Stimulated activated naive CD8-positive, alpha-beta T cell treated with anti-CD3 and anti-CD28 coated beads, Interleukin-15, Interleukin-2, amounts not matched to agents 100 ng/mL and 50 ng/mL, for 24 hours (primary cell): ENCODE results near the gene ECT2L.

Experiments used
- H3K27ac Mint-ChIP-seq: one replicate; pipeline ENCODE4 v1.8.0; 2021; ENCODE audit warnings: mild to moderate bottlenecking, mixed read lengths
- H3K27me3 Mint-ChIP-seq: one replicate; pipeline ENCODE4 v1.8.0; 2021; ENCODE audit warnings: mixed read lengths
- H3K36me3 Mint-ChIP-seq: one replicate; pipeline ENCODE4 v1.8.0; 2021; ENCODE audit warnings: low read depth, mixed read lengths
- H3K4me1 Mint-ChIP-seq: one replicate; pipeline ENCODE4 v1.8.0; 2021; ENCODE audit warnings: low read depth, mixed read lengths
- H3K4me3 Mint-ChIP-seq: one replicate; pipeline ENCODE4 v1.8.0; 2021; ENCODE audit warnings: mild to moderate bottlenecking, mixed read lengths
- H3K9me3 Mint-ChIP-seq: one replicate; pipeline ENCODE4 v1.8.0; 2021; ENCODE audit warnings: mixed read lengths

ECT2L gene

GRCh38 chr6:138864343-138864890 is 68.5 kb downstream of the ECT2L start:
- Mint-ChIP-seq H3K36me3 (no peaks in the 10 kb centered on the region), H3K27me3 (peaks cover 7% of the 10 kb centered on the region), H3K4me1 (no peaks in the 10 kb centered on the region), H3K9me3 (peaks cover 4% of the 10 kb centered on the region), H3K27ac (no peak overlapping the region), H3K4me3 (no peak overlapping the region)

- no peak overlapping the region for H3K4me3 Mint-ChIP-seq
- H3K27me3 Mint-ChIP-seq = peaks cover 7% of the 10 kb centered on the region
- no peak overlapping the region for H3K27ac Mint-ChIP-seq
- H3K4me1 Mint-ChIP-seq = peaks cover 6% of the 10 kb centered on the region
- H3K36me3 Mint-ChIP-seq = no peaks in the 10 kb centered on the region
- H3K9me3 Mint-ChIP-seq = peaks cover 4% of the 10 kb centered on the region
These were observed 69.7 kb downstream of the ECT2L start for GRCh38 chr6:138865480-138866109.

- no peaks in the 10 kb centered on the region for H3K9me3 Mint-ChIP-seq
- H3K4me3 Mint-ChIP-seq = no peak overlapping the region
- H3K36me3 Mint-ChIP-seq = no peaks in the 10 kb centered on the region
- H3K27me3 Mint-ChIP-seq = no peaks in the 10 kb centered on the region
- peaks cover 11% of the 10 kb centered on the region for H3K4me1 Mint-ChIP-seq
- no peak overlapping the region for H3K27ac Mint-ChIP-seq
These were observed 72.3 kb downstream of the ECT2L start for GRCh38 chr6:138868181-138868580.

GRCh38 chr6:138869398-138869797 is 73.5 kb downstream of the ECT2L start:
- Mint-ChIP-seq H3K9me3 (no peaks in the 10 kb centered on the region), H3K36me3 (no peaks in the 10 kb centered on the region), H3K27ac (no peak overlapping the region), H3K27me3 (no peaks in the 10 kb centered on the region), H3K4me1 (peaks cover 11% of the 10 kb centered on the region), H3K4me3 (no peak overlapping the region)

GRCh38 chr6:138873191-138873590 is 77.3 kb downstream of the ECT2L start:
- Mint-ChIP-seq H3K36me3 (no peaks in the 10 kb centered on the region), H3K4me1 (peaks cover 11% of the 10 kb centered on the region), H3K27ac (no peak overlapping the region), H3K4me3 (no peak overlapping the region), H3K27me3 (no peaks in the 10 kb centered on the region), H3K9me3 (no peaks in the 10 kb centered on the region)

GRCh38 chr6:138882369-138883017 is 86.6 kb downstream of the ECT2L start:
- no peak overlapping the region for H3K4me3 Mint-ChIP-seq
- no peaks in the 10 kb centered on the region for H3K27me3 Mint-ChIP-seq
- no peaks in the 10 kb centered on the region for H3K4me1 Mint-ChIP-seq
- no peak overlapping the region for H3K27ac Mint-ChIP-seq
- H3K9me3 Mint-ChIP-seq = no peaks in the 10 kb centered on the region
- H3K36me3 Mint-ChIP-seq = no peaks in the 10 kb centered on the region

GRCh38 chr6:138885156-138885819 is 89.4 kb downstream of the ECT2L start:
- H3K27me3 Mint-ChIP-seq = no peaks in the 10 kb centered on the region
- H3K27ac Mint-ChIP-seq = no peak overlapping the region
- no peak overlapping the region for H3K4me3 Mint-ChIP-seq
- H3K9me3 Mint-ChIP-seq = no peaks in the 10 kb centered on the region
- no peaks in the 10 kb centered on the region for H3K4me1 Mint-ChIP-seq
- no peaks in the 10 kb centered on the region for H3K36me3 Mint-ChIP-seq

GRCh38 chr6:138891255-138891986 is 95.5 kb downstream of the ECT2L start:
- peaks cover 4% of the 10 kb centered on the region for H3K36me3 Mint-ChIP-seq
- H3K27ac Mint-ChIP-seq = no peak overlapping the region
- H3K9me3 Mint-ChIP-seq = peaks cover 8% of the 10 kb centered on the region
- no peak overlapping the region for H3K4me3 Mint-ChIP-seq
- no peaks in the 10 kb centered on the region for H3K4me1 Mint-ChIP-seq
- H3K27me3 Mint-ChIP-seq = no peaks in the 10 kb centered on the region

- Mint-ChIP-seq H3K36me3 (peaks cover 39% of the 10 kb centered on the region), H3K4me3 (no peak overlapping the region)
These were observed 100.3 kb downstream of the ECT2L start for GRCh38 chr6:138896104-138896756.

GRCh38 chr6:138897031-138897430 is 101.1 kb downstream of the ECT2L start:
- H3K27me3 Mint-ChIP-seq = no peaks in the 10 kb centered on the region

More at GRCh38 chr6:138896104-138896756, 100.3 kb downstream of the ECT2L start:
- Mint-ChIP-seq H3K9me3 (peaks cover 8% of the 10 kb centered on the region), H3K4me1 (no peaks in the 10 kb centered on the region), H3K27me3 (no peaks in the 10 kb centered on the region), H3K27ac (no peak overlapping the region)

GRCh38 chr6:138907167-138907566 is 111.3 kb downstream of the ECT2L start:
- Mint-ChIP-seq H3K4me3 (no peak overlapping the region), H3K27ac (no peak overlapping the region), H3K4me1 (no peaks in the 10 kb centered on the region), H3K36me3 (peaks cover 75% of the 10 kb centered on the region), H3K9me3 (no peaks in the 10 kb centered on the region), H3K27me3 (no peaks in the 10 kb centered on the region)

More at GRCh38 chr6:138897031-138897430, 101.1 kb downstream of the ECT2L start:
- no peak overlapping the region for H3K27ac Mint-ChIP-seq
- H3K36me3 Mint-ChIP-seq = peaks cover 39% of the 10 kb centered on the region
- peaks cover 4% of the 10 kb centered on the region for H3K9me3 Mint-ChIP-seq
- no peaks in the 10 kb centered on the region for H3K4me1 Mint-ChIP-seq
- H3K4me3 Mint-ChIP-seq = no peak overlapping the region

- Mint-ChIP-seq H3K4me1 (no peaks in the 10 kb centered on the region), H3K36me3 (peaks cover 81% of the 10 kb centered on the region), H3K9me3 (no peaks in the 10 kb centered on the region), H3K4me3 (no peak overlapping the region), H3K27ac (no peak overlapping the region), H3K27me3 (no peaks in the 10 kb centered on the region)
These were observed 113.6 kb downstream of the ECT2L start for GRCh38 chr6:138909511-138909910.

GRCh38 chr6:138909975-138910374 is 114.1 kb downstream of the ECT2L start:
- Mint-ChIP-seq H3K4me3 (no peak overlapping the region), H3K27me3 (no peaks in the 10 kb centered on the region), H3K36me3 (peaks cover 81% of the 10 kb centered on the region), H3K27ac (no peak overlapping the region), H3K4me1 (no peaks in the 10 kb centered on the region), H3K9me3 (no peaks in the 10 kb centered on the region)

- H3K27ac Mint-ChIP-seq = no peak overlapping the region
- H3K4me3 Mint-ChIP-seq = no peak overlapping the region
- no peaks in the 10 kb centered on the region for H3K27me3 Mint-ChIP-seq
- H3K9me3 Mint-ChIP-seq = no peaks in the 10 kb centered on the region
- no peaks in the 10 kb centered on the region for H3K4me1 Mint-ChIP-seq
- H3K36me3 Mint-ChIP-seq = peaks cover 77% of the 10 kb centered on the region
These were observed 116.4 kb downstream of the ECT2L start for GRCh38 chr6:138912308-138912707.
